ENCODE results near the gene HTR2C.
"Not testable (repeated sequence)": the region's sequence is repeated elsewhere in the genome, so short reads cannot be mapped to it uniquely, and the experiment has no call there.

Gene HTR2C

DNA sequence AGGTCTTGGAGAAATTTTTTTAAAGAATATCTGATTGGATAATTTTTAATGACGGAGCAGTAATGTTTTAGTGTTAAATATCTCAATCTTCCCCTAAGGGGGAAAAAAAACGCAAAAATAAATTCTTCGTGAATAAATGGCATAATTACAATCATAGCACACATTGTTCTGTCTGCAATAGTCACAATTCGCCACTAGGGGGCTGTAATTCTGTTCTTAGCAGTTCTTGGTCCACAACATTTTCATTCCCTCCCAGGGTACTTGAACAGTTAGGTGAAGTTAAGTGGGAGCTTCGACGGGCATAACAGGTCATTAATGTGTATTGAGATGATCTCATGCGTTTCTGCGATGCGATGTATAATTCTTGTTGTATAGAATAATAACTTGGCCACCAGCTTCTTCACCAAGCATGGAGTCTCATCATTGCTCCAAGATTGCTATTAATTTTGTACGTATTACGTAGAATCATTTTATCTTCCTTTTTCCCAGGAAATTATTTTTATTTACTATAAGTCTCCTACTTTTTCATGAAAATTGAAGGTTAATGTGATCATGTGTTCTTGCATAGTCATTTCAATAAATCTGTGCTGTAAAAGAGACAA lies 27.2 kb downstream of the HTR2C start:
- no peaks in the 10 kb centered on the region for H3K36me3 ChIP-seq (ENCODE audit: control insufficient read depth, insufficient read depth, low read length)
- no peaks in the 10 kb centered on the region for H3K4me1 ChIP-seq (ENCODE audit: control insufficient read depth, insufficient read depth, low read length)
- no peak overlapping the region for H3K9ac ChIP-seq (ENCODE audit: low read length)
- no peaks in the 10 kb centered on the region for H3K27me3 ChIP-seq (ENCODE audit: control insufficient read depth, insufficient read depth, low read length)
- no peak overlapping the region for H3K27ac ChIP-seq (ENCODE audit: low read depth, low read length)
- H3K4me3 ChIP-seq (ENCODE audit: low read length), result no peak overlapping the region

- Histone ChIP-seq H3K9ac (ENCODE audit: low read length) (no peak overlapping the region), H3K4me3 (ENCODE audit: low read length) (no peak overlapping the region), H3K27ac (ENCODE audit: low read depth, low read length) (no peak overlapping the region), H3K27me3 (ENCODE audit: control insufficient read depth, insufficient read depth, low read length) (no peaks in the 10 kb centered on the region), H3K4me1 (ENCODE audit: control insufficient read depth, insufficient read depth, low read length) (no peaks in the 10 kb centered on the region), H3K36me3 (ENCODE audit: control insufficient read depth, insufficient read depth, low read length) (no peaks in the 10 kb centered on the region)
Measured at GRCh38 chrX:114615765-114616164, 31.9 kb downstream of the HTR2C start.

DNA sequence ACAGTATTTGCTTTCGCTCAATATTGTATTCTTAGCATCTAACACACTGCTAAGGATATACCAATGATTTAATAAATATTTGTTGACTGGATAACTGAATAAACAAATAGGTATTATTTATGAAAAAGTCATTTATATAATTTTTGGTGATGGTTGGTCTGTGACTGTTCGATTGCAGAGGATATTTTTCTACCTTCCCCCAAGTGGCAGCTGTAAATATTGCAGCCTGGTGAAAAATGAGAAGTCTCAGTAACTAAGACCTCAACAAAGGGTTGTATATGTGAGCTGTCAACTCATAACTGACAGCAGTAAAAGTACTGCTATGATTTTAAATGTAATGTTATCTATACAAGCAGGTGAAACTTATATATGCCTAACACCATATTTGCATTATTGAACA lies 36.0 kb downstream of the HTR2C start:
- no peaks in the 10 kb centered on the region for H3K27me3 ChIP-seq (ENCODE audit: control insufficient read depth, insufficient read depth, low read length)
- H3K27ac ChIP-seq (ENCODE audit: low read depth, low read length), result no peak overlapping the region
- no peak overlapping the region for H3K4me3 ChIP-seq (ENCODE audit: low read length)
- no peaks in the 10 kb centered on the region for H3K4me1 ChIP-seq (ENCODE audit: control insufficient read depth, insufficient read depth, low read length)
- no peak overlapping the region for H3K9ac ChIP-seq (ENCODE audit: low read length)
- H3K36me3 ChIP-seq (ENCODE audit: control insufficient read depth, insufficient read depth, low read length), result no peaks in the 10 kb centered on the region

DNA sequence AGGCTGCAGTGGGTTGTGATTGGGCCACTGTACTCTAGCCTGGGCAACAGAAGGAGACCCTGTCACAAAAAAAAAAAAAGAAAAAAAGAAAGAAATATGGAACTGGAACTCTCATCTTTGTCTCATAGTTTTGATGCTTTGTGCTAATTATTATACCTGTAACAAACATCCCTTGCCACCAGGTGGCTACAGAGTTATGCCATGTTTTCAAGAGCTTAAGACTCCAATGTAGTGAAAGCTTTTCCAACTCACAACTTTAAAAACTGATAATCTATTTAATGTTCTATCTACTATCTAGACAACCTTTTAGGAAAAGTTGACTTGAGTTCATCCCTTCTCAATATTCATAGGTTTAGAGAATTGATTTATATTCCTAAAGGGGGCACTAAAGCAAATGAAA lies 42.4 kb downstream of the HTR2C start:
- Histone ChIP-seq H3K4me3 (ENCODE audit: low read length) (no peak overlapping the region), H3K27ac (ENCODE audit: low read depth, low read length) (no peak overlapping the region), H3K9ac (ENCODE audit: low read length) (no peak overlapping the region), H3K4me1 (ENCODE audit: control insufficient read depth, insufficient read depth, low read length) (no peaks in the 10 kb centered on the region), H3K27me3 (ENCODE audit: control insufficient read depth, insufficient read depth, low read length) (no peaks in the 10 kb centered on the region), H3K36me3 (ENCODE audit: control insufficient read depth, insufficient read depth, low read length) (no peaks in the 10 kb centered on the region)

DNA sequence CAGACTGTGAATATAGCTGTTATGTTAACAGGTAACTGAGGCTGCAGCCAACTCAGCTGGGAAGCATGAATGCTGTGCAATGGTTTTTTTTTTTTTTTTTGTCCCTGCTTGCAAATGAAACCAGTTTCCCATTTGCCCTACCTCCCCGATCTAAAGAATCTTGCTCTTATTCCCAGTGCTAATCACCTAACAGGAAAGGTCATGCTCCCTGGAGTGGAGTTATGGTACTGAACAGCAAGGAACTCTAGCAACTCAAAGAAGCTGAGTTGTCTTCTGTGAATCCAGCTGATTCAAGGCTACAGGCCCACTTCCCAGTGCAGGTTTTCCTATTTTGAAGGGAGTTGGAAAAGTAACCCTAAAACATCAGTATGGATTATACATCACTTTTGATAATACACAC lies 52.1 kb downstream of the HTR2C start:
- Histone ChIP-seq H3K27me3 (ENCODE audit: control insufficient read depth, insufficient read depth, low read length) (no peaks in the 10 kb centered on the region), H3K4me3 (ENCODE audit: low read length) (no peak overlapping the region), H3K27ac (ENCODE audit: low read depth, low read length) (no peak overlapping the region), H3K36me3 (ENCODE audit: control insufficient read depth, insufficient read depth, low read length) (no peaks in the 10 kb centered on the region), H3K4me1 (ENCODE audit: control insufficient read depth, insufficient read depth, low read length) (no peaks in the 10 kb centered on the region), H3K9ac (ENCODE audit: low read length) (no peak overlapping the region)

GRCh38 chrX:114650351-114650750 lies 66.5 kb downstream of the HTR2C start:
- no peaks in the 10 kb centered on the region for H3K36me3 ChIP-seq (ENCODE audit: control insufficient read depth, insufficient read depth, low read length)
- H3K4me1 ChIP-seq (ENCODE audit: control insufficient read depth, insufficient read depth, low read length), result no peaks in the 10 kb centered on the region
- H3K27me3 ChIP-seq (ENCODE audit: control insufficient read depth, insufficient read depth, low read length), result no peaks in the 10 kb centered on the region
- no peak overlapping the region for H3K27ac ChIP-seq (ENCODE audit: low read depth, low read length)
- no peak overlapping the region for H3K9ac ChIP-seq (ENCODE audit: low read length)
- H3K4me3 ChIP-seq (ENCODE audit: low read length), result no peak overlapping the region

DNA sequence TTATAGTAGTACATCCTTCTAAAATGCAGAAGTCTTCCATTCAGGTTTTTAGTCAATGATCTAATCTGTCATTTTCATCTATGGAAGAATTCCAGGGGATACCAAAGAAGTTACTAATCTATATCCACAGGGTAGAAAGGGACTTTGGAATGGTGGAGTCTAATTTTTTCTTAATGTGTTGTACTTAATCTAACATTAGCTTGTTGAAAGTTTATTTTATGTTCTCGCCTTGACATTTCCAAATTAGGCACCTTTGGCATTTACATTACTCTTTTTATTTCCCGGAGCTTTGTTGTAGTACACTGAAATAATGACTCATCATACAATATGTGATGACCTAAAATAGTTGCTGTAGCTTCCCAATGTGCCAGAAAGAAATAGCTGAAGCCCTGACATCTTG lies 91.5 kb downstream of the HTR2C start:
- no peaks in the 10 kb centered on the region for H3K36me3 ChIP-seq (ENCODE audit: control insufficient read depth, insufficient read depth, low read length)
- H3K27me3 ChIP-seq (ENCODE audit: control insufficient read depth, insufficient read depth, low read length), result no peaks in the 10 kb centered on the region
- no peak overlapping the region for H3K9ac ChIP-seq (ENCODE audit: low read length)
- no peak overlapping the region for H3K4me3 ChIP-seq (ENCODE audit: low read length)
- H3K4me1 ChIP-seq (ENCODE audit: control insufficient read depth, insufficient read depth, low read length), result no peaks in the 10 kb centered on the region
- no peak overlapping the region for H3K27ac ChIP-seq (ENCODE audit: low read depth, low read length)

GRCh38 chrX:114700533-114700932 lies 116.6 kb downstream of the HTR2C start:
- not testable (repeated sequence) for H3K27me3 ChIP-seq (ENCODE audit: control insufficient read depth, insufficient read depth, low read length); H3K9ac ChIP-seq (ENCODE audit: low read length); H3K27ac ChIP-seq (ENCODE audit: low read depth, low read length); H3K4me1 ChIP-seq (ENCODE audit: control insufficient read depth, insufficient read depth, low read length); H3K36me3 ChIP-seq (ENCODE audit: control insufficient read depth, insufficient read depth, low read length); H3K4me3 ChIP-seq (ENCODE audit: low read length)

GRCh38 chrX:114709406-114709805 lies 125.5 kb downstream of the HTR2C start:
- no peak overlapping the region for H3K9ac ChIP-seq (ENCODE audit: low read length)
- H3K36me3 ChIP-seq (ENCODE audit: control insufficient read depth, insufficient read depth, low read length), result no peaks in the 10 kb centered on the region
- H3K4me1 ChIP-seq (ENCODE audit: control insufficient read depth, insufficient read depth, low read length), result no peaks in the 10 kb centered on the region
- no peak overlapping the region for H3K4me3 ChIP-seq (ENCODE audit: low read length)
- no peak overlapping the region for H3K27ac ChIP-seq (ENCODE audit: low read depth, low read length)
- no peaks in the 10 kb centered on the region for H3K27me3 ChIP-seq (ENCODE audit: control insufficient read depth, insufficient read depth, low read length)

DNA sequence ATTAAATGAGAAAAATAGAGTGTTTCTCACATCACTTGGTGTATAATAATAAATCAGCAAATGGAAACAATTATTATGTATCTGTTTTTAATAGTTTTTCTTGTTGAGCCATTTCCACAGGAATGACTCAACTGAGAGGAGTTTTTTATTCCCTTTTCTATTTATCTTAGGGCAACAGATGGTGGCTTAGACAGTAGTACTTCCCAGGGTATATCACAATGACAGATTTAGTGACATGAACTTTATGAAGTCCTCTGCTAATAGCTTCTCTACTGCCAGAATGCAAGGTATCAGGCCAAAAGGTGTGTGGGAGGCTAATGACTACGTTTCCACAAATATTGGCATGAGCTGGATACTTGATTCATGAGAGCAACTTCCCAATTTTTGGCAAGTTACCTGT lies 126.7 kb downstream of the HTR2C start:
- Histone ChIP-seq H3K4me3 (ENCODE audit: low read length) (no peak overlapping the region), H3K4me1 (ENCODE audit: control insufficient read depth, insufficient read depth, low read length) (no peaks in the 10 kb centered on the region), H3K27me3 (ENCODE audit: control insufficient read depth, insufficient read depth, low read length) (no peaks in the 10 kb centered on the region), H3K9ac (ENCODE audit: low read length) (no peak overlapping the region), H3K27ac (ENCODE audit: low read depth, low read length) (no peak overlapping the region), H3K36me3 (ENCODE audit: control insufficient read depth, insufficient read depth, low read length) (no peaks in the 10 kb centered on the region)

DNA sequence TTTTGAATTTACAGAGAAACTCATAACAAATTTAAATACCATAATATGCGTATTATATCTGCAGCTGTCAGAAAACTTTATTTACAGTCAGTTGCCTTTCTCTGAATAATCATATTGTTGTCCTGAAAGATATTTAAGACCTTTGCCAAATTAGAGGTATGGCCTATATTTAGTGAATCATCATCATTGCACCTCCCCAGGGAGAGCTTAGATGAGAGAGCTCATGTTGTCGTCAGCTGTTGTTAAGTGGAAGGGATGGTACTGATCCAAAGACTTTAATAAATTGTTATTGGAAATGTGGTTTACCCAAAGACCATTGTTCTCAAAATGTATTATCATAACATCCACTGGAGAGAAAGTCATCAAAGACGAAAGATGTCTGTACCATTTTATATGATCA lies 128.6 kb downstream of the HTR2C start:
- H3K36me3 ChIP-seq (ENCODE audit: control insufficient read depth, insufficient read depth, low read length), result no peaks in the 10 kb centered on the region
- no peaks in the 10 kb centered on the region for H3K4me1 ChIP-seq (ENCODE audit: control insufficient read depth, insufficient read depth, low read length)

DNA sequence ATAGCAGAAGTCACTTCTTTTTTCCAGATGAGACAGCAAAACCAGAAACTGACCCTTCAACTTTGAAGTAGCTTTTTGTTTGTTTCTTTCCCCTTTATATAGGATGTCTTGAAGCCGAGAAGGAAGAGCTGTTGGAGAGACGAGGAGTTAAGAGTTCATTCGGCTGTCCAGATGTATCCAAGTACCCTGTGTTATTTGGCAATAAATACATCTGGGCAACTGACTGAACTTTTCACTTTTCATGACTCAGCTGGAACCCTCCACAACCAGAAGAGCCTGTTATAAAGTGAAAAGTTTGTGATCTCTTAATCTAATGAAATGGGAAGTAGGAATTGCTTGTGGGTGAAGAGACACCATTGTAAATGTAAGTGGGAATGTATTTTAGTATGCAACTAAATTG lies 131.2 kb downstream of the HTR2C start:
- Histone ChIP-seq H3K4me1 (ENCODE audit: control insufficient read depth, insufficient read depth, low read length) (no peaks in the 10 kb centered on the region), H3K4me3 (ENCODE audit: low read length) (no peak overlapping the region), H3K27ac (ENCODE audit: low read depth, low read length) (no peak overlapping the region), H3K27me3 (ENCODE audit: control insufficient read depth, insufficient read depth, low read length) (no peaks in the 10 kb centered on the region), H3K36me3 (ENCODE audit: control insufficient read depth, insufficient read depth, low read length) (no peaks in the 10 kb centered on the region), H3K9ac (ENCODE audit: low read length) (no peak overlapping the region)

More for the DNA sequence above, 128.6 kb downstream of the HTR2C start:
- no peak overlapping the region for H3K9ac ChIP-seq (ENCODE audit: low read length)
- H3K4me3 ChIP-seq (ENCODE audit: low read length), result no peak overlapping the region
- H3K27ac ChIP-seq (ENCODE audit: low read depth, low read length), result no peak overlapping the region
- H3K27me3 ChIP-seq (ENCODE audit: control insufficient read depth, insufficient read depth, low read length), result no peaks in the 10 kb centered on the region

DNA sequence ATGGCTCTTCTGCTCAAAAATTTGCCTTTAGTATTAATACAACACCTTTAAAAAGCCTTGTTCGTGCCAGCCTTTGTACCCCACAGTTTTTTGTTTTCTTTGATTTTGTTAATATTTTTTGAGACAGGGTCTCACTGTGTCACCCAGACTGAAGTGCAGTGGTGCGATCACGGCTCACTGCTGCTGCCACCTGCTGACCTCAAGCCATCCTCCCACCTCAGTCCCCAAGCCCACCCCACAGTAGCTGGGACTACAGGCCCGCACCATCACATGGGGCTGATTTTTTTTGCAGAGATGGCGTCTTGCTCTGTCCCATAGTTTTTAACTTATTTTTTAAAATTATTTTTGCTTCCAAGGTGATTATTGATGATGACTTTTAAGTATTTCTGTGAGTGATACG lies 134.0 kb downstream of the HTR2C start:
- H3K27ac ChIP-seq (ENCODE audit: low read depth, low read length), result no peak overlapping the region
- H3K36me3 ChIP-seq (ENCODE audit: control insufficient read depth, insufficient read depth, low read length), result no peaks in the 10 kb centered on the region
- H3K4me3 ChIP-seq (ENCODE audit: low read length), result no peak overlapping the region
- H3K9ac ChIP-seq (ENCODE audit: low read length), result no peak overlapping the region
- no peaks in the 10 kb centered on the region for H3K4me1 ChIP-seq (ENCODE audit: control insufficient read depth, insufficient read depth, low read length)
- H3K27me3 ChIP-seq (ENCODE audit: control insufficient read depth, insufficient read depth, low read length), result no peaks in the 10 kb centered on the region
